Measurements from ENCODE around the gene SNUPN.
"Not testable (repeated sequence)": the region's sequence is repeated elsewhere in the genome, so short reads cannot be mapped to it uniquely, and the experiment has no call there.

Gene SNUPN

GRCh38 chr15:75647370-75648155 is 22.0 kb upstream of the SNUPN start, which contains the start of gene SNX33:
Gene SNX33, plus strand, starts transcription at chr15:75647912. Its CDS starts 1,191 bp downstream, at chr15:75649103.
- Mint-ChIP-seq H3K36me3 (ENCODE audit: low read depth) (no peaks in the 10 kb centered on the region), H3K4me1 (ENCODE audit: low read depth) (peaks cover 30% of the 10 kb centered on the region), H3K27me3 (no peaks in the 10 kb centered on the region), H3K27ac (peak within 1 kb of the TSS; percentile 73), H3K4me3 (peak within 1 kb of the TSS; percentile 83), H3K9me3 (no peaks in the 10 kb centered on the region)
- peak; percentile 75 for DNase-seq

GRCh38 chr15:75646944-75647364 is 21.4 kb upstream of the SNUPN start:
- peak; percentile 52 for DNase-seq
- Mint-ChIP-seq H3K36me3 (ENCODE audit: low read depth) (no peaks in the 10 kb centered on the region), H3K4me3 (peak overlapping the region; percentile 83), H3K27ac (peak overlapping the region; percentile 73), H3K4me1 (ENCODE audit: low read depth) (peaks cover 31% of the 10 kb centered on the region), H3K27me3 (no peaks in the 10 kb centered on the region), H3K9me3 (no peaks in the 10 kb centered on the region)

DNA sequence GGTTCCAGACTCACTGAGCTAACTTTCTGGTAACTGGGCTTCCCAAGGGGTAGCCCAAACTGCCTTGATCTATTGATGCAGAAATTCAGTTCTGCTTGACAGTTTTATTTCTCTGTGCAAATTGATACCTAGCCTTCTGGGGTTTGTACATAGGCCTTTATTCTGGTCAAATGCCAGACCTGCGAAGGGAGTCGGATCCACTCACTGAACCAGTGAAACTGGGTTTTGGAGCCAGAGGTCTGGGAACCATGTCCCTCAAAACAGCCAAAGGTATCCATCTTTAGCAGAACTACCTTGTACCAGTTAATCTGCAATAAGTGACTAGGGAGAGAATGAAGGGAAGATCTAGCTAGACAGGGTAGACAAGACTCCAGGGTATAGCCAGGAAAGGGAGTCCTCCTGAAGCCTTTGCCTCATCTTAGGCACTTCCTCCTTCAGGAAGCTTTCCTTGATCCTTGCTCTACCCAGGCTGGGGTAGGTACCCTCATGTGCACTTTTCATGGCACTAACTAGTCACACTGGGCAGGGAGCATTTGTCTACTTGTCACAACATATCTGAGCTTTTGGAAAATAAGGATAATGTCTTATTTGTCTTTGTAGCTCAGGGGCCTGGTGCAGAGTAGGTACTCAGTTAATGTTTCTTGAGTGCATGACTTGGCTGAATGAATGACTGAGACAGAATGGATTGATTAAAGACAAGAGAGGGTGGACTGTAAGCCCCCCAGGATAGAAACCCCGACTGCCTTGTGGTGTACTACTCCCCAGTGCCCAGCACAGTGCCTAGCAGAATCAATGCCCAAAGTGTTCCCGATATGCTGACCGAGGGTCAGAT is 20.8 kb upstream of the SNUPN start:
- Mint-ChIP-seq H3K9me3 (no peaks in the 10 kb centered on the region), H3K27ac (peak overlapping the region; percentile 73), H3K4me1 (ENCODE audit: low read depth) (peaks cover 25% of the 10 kb centered on the region), H3K27me3 (no peaks in the 10 kb centered on the region), H3K4me3 (peak overlapping the region; percentile 83), H3K36me3 (ENCODE audit: low read depth) (no peaks in the 10 kb centered on the region)
- DNase-seq = no peak

GRCh38 chr15:75644376-75644775 is 18.9 kb upstream of the SNUPN start:
- H3K4me1 Mint-ChIP-seq (ENCODE audit: low read depth) = peaks cover 23% of the 10 kb centered on the region
- H3K36me3 Mint-ChIP-seq (ENCODE audit: low read depth) = peaks cover 9% of the 10 kb centered on the region
- DNase-seq = no peak
- no peak overlapping the region for H3K4me3 Mint-ChIP-seq
- H3K9me3 Mint-ChIP-seq = no peaks in the 10 kb centered on the region
- no peak overlapping the region for H3K27ac Mint-ChIP-seq
- no peaks in the 10 kb centered on the region for H3K27me3 Mint-ChIP-seq

- DNase-seq = no peak
- no peaks in the 10 kb centered on the region for H3K27me3 Mint-ChIP-seq
- no peak overlapping the region for H3K4me3 Mint-ChIP-seq
- peaks cover 36% of the 10 kb centered on the region for H3K36me3 Mint-ChIP-seq (ENCODE audit: low read depth)
- no peaks in the 10 kb centered on the region for H3K9me3 Mint-ChIP-seq
- H3K4me1 Mint-ChIP-seq (ENCODE audit: low read depth) = peaks cover 28% of the 10 kb centered on the region
- peak overlapping the region; percentile 55 for H3K27ac Mint-ChIP-seq
Observed at GRCh38 chr15:75641603-75642002, 16.1 kb upstream of the SNUPN start.

DNA sequence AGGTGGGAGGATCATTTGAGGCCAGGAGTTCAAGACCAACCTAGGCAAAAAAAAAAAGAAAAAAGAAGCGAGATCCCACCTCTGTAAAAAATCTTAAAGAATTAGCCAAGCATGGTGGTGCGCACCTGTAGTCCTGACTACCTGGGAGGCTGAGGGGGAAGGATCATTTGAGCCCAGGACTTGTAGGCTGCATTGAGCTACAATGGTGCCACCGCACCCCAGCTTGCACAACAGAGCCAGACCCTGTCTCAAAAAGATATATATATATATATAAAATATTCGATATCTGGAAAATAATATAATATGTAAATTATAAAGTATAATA is 15.6 kb upstream of the SNUPN start:
- no peaks in the 10 kb centered on the region for H3K9me3 Mint-ChIP-seq
- H3K4me1 Mint-ChIP-seq (ENCODE audit: low read depth) = peaks cover 29% of the 10 kb centered on the region
- DNase-seq = no peak
- peaks cover 37% of the 10 kb centered on the region for H3K36me3 Mint-ChIP-seq (ENCODE audit: low read depth)
- no peaks in the 10 kb centered on the region for H3K27me3 Mint-ChIP-seq
- peak overlapping the region; percentile 97 for H3K27ac Mint-ChIP-seq
- H3K4me3 Mint-ChIP-seq = peak overlapping the region; percentile 96

DNA sequence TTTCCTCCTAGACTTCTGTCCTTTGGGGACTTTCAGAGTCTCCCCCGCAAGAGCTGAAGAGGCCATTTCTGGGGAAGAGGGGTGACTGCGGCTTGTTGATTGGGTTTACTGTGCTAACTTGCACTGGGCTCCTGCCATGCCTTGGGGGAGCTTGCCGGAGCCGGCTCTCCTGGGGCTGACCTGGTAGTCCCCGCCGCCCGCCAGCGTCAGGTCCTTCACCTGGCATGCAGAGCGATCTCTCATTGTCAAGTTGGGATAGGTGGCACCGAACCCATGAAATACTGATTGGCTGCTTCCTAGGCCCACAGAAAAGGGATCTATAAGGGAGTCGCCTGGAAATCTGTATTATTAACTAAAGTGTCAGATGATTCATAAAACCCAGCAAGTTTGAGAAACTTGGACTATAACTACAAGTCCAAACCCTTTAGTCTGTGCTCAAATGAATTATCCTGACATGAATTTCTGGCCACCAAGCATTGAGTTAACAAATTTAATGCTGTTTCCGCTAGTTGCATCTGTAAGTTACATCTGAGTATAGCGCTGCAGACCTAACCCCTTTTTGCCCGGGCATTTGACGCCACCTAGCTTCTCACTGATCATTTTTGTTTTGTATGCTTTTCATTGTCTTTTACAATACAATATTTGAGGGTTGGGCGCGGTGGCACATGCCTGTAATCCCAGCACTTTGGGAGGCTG is 15.1 kb upstream of the SNUPN start:
- peak; percentile 55 for DNase-seq
- peaks cover 33% of the 10 kb centered on the region for H3K4me1 Mint-ChIP-seq (ENCODE audit: low read depth)
- H3K27me3 Mint-ChIP-seq = no peaks in the 10 kb centered on the region
- H3K27ac Mint-ChIP-seq = peak overlapping the region; percentile 97
- H3K4me3 Mint-ChIP-seq = peak overlapping the region; percentile 96
- no peaks in the 10 kb centered on the region for H3K9me3 Mint-ChIP-seq
- H3K36me3 Mint-ChIP-seq (ENCODE audit: low read depth) = peaks cover 42% of the 10 kb centered on the region

DNA sequence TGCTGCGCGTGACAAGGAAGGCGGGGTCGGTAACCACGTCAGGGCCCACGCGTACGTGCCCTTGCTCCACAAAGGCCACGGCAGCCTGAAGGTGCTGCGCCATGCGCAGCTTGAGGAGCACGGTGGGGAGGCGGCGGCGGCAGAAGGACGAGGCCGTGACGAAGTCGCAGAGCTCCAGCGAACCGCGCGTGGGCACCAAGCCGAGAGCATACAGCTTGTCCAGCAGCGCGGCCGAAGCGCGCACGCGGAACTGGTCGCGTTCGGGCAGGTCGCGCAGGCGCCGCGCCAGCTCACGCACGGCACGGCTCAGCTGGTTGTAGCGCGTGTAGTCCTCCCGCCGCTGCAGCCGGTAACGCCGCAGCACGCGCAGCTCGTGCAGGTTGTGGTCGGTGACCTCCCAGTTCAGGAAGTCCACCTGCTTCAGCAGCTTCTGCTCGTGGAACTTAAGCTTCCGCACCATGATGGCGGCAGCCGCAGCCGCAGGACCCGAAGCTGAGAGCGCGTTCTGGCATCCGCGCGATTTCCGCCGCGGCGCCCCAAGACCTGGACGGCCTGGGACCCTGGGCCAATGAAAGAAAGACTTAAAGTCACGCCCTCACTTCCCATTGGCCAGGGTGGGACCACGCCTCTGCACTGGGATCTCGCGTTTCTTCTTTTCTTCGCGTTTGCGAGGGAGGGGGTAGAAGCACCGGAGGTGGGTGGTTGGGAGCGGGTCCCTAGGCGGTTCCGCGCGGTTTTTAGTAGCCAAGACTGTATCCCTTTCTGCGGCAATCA is 14.4 kb upstream of the SNUPN start, which contains the start of gene IMP3:
IMP3 (minus strand) TSS at position 516 of the 774 bp plus-strand sequence; CDS start at position 460, 56 bp downstream.
- Mint-ChIP-seq H3K9me3 (no peaks in the 10 kb centered on the region), H3K4me3 (peak within 1 kb of the TSS; percentile 96), H3K27me3 (no peaks in the 10 kb centered on the region), H3K36me3 (ENCODE audit: low read depth) (peaks cover 46% of the 10 kb centered on the region), H3K27ac (peak within 1 kb of the TSS; percentile 97), H3K4me1 (ENCODE audit: low read depth) (peaks cover 33% of the 10 kb centered on the region)
- DNase-seq = peak; percentile 93

- H3K4me3 Mint-ChIP-seq = peak overlapping the region; percentile 96
- no peak for DNase-seq
- H3K27me3 Mint-ChIP-seq = no peaks in the 10 kb centered on the region
- peaks cover 46% of the 10 kb centered on the region for H3K36me3 Mint-ChIP-seq (ENCODE audit: low read depth)
- H3K27ac Mint-ChIP-seq = peak overlapping the region; percentile 97
- H3K9me3 Mint-ChIP-seq = no peaks in the 10 kb centered on the region
- peaks cover 33% of the 10 kb centered on the region for H3K4me1 Mint-ChIP-seq (ENCODE audit: low read depth)
Observed at GRCh38 chr15:75639191-75639708, 13.7 kb upstream of the SNUPN start.

DNA sequence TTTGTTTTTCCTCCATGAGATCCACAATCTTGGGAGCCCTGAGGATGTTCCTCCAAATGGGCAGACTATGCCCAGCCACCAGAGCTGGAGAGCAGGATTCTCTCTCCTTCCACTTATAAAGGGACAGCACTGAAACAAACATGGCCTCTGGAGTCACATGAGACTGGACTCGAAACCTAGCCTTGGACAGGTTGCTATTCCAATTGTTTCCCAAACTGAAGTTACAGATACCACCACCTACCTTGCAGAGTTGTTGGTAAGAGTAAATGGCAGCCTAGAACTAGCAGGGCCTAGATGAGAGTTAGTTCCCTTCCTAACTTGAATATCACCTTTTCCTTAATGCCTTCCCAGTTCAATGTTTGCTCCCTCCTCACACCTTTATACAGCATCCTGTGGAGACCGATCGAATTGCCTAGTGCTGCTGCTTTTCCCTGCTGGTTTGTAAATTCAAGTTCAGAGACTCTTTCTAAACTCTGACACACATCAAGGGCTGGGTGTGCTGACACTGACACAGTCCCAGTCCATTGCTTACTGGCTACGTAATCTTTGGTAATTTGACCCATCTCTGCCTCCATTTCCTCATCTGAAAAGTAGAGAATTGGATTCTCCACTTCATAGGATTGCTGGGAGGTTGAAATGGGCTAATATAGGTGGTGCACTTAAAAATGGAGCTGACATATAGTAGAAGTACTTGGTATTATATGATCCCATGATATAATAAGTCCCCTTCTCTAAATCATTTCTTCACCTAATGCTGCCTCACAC is 11.9 kb upstream of the SNUPN start:
- peak overlapping the region; percentile 97 for H3K27ac Mint-ChIP-seq
- no peaks in the 10 kb centered on the region for H3K27me3 Mint-ChIP-seq
- peak overlapping the region; percentile 96 for H3K4me3 Mint-ChIP-seq
- DNase-seq = no peak
- H3K36me3 Mint-ChIP-seq (ENCODE audit: low read depth) = peaks cover 46% of the 10 kb centered on the region
- peaks cover 33% of the 10 kb centered on the region for H3K4me1 Mint-ChIP-seq (ENCODE audit: low read depth)
- no peaks in the 10 kb centered on the region for H3K9me3 Mint-ChIP-seq

GRCh38 chr15:75636026-75636425 is 10.5 kb upstream of the SNUPN start:
- DNase-seq = no peak
- H3K9me3 Mint-ChIP-seq = no peaks in the 10 kb centered on the region
- H3K4me1 Mint-ChIP-seq (ENCODE audit: low read depth) = peaks cover 29% of the 10 kb centered on the region
- H3K27me3 Mint-ChIP-seq = no peaks in the 10 kb centered on the region
- H3K36me3 Mint-ChIP-seq (ENCODE audit: low read depth) = peaks cover 46% of the 10 kb centered on the region
- no peak overlapping the region for H3K27ac Mint-ChIP-seq
- peak overlapping the region; percentile 25 for H3K4me3 Mint-ChIP-seq

GRCh38 chr15:75633922-75634321 is 8.4 kb upstream of the SNUPN start:
- H3K4me1 Mint-ChIP-seq (ENCODE audit: low read depth) = peaks cover 25% of the 10 kb centered on the region

GRCh38 chr15:75631935-75632334 is 6.4 kb upstream of the SNUPN start:
- H3K27me3 Mint-ChIP-seq = no peaks in the 10 kb centered on the region
- no peak overlapping the region for H3K4me3 Mint-ChIP-seq
- no peak overlapping the region for H3K27ac Mint-ChIP-seq
- H3K9me3 Mint-ChIP-seq = no peaks in the 10 kb centered on the region
- peaks cover 13% of the 10 kb centered on the region for H3K4me1 Mint-ChIP-seq (ENCODE audit: low read depth)
- no peak for DNase-seq
- H3K36me3 Mint-ChIP-seq (ENCODE audit: low read depth) = peaks cover 13% of the 10 kb centered on the region

More at GRCh38 chr15:75633922-75634321, 8.4 kb upstream of the SNUPN start:
- not testable (repeated sequence) for DNase-seq, H3K4me3 Mint-ChIP-seq, H3K27me3 Mint-ChIP-seq, H3K27ac Mint-ChIP-seq, H3K9me3 Mint-ChIP-seq
- H3K36me3 Mint-ChIP-seq (ENCODE audit: low read depth) = peaks cover 32% of the 10 kb centered on the region

Data from activated T-cell treated with anti-CD3 and anti-CD28 coated beads, Interleukin-2, amount 50 U/mL, for 24 hours (primary cell).